Parathyroid adenoma (tissue), 2 donors: ENCODE results near the gene CCDC57.

ENCODE experiments used
- H2AFZ ChIP-seq: fragments of 300-600 bp; sonication (generic); one replicate; pipeline ENCODE4 v1.7.0; 2017; ENCODE audit warnings: antibody characterized with exemption, mild to moderate bottlenecking
- H3K27ac ChIP-seq: fragments of 300-600 bp; sonication (generic); one replicate; pipeline ENCODE4 v1.7.0; 2017
- H3K27me3 ChIP-seq: fragments of 300-600 bp; sonication (generic); one replicate; pipeline ENCODE4 v1.7.0; 2017; ENCODE audit warnings: low read length; ENCODE audit not compliant: control insufficient read depth, insufficient read depth
- H3K36me3 ChIP-seq: fragments of 300-600 bp; sonication (generic); one replicate; pipeline ENCODE4 v1.7.0; 2017; ENCODE audit warnings: low read length; ENCODE audit not compliant: control insufficient read depth, insufficient read depth
- H3K4me1 ChIP-seq: fragments of 300-600 bp; sonication (generic); one replicate; pipeline ENCODE4 v1.7.0; 2017; ENCODE audit warnings: control low read depth
- H3K4me2 ChIP-seq: fragments of 300-600 bp; sonication (generic); one replicate; pipeline ENCODE4 v1.7.0; 2017; ENCODE audit warnings: low read length
- H3K4me3 ChIP-seq: fragments of 300-600 bp; sonication (generic); one replicate; pipeline ENCODE4 v1.7.0; 2017; ENCODE audit warnings: low read depth, low read length
- H3K79me2 ChIP-seq: fragments of 300-600 bp; sonication (generic); one replicate; pipeline ENCODE4 v1.7.0; 2017; ENCODE audit warnings: control low read depth
- H3K9ac ChIP-seq: fragments of 300-600 bp; sonication (generic); one replicate; pipeline ENCODE4 v1.7.0; 2017; ENCODE audit warnings: mild to moderate bottlenecking
- H3K9me3 ChIP-seq: fragments of 300-600 bp; sonication (generic); one replicate; pipeline ENCODE4 v1.7.0; 2017; ENCODE audit warnings: low read length; ENCODE audit not compliant: control insufficient read depth
- CTCF ChIP-seq: fragments of 300-600 bp; sonication (generic); IDR thresholded peaks from one replicate; pipeline ENCODE4 v1.7.0; 2017; ENCODE audit warnings: antibody characterized with exemption, mild to moderate bottlenecking
- donor health status: primary hyperparathyroidism.

CCDC57 gene

GRCh38 chr17:82234211-82235055 is 21.8 kb upstream of the CCDC57 start:
- H3K4me3 ChIP-seq, result peak overlapping the region; percentile 5
- no peak for TF ChIP-seq CTCF
- no peaks in the 10 kb centered on the region for H3K27me3 ChIP-seq
- no peaks in the 10 kb centered on the region for H3K36me3 ChIP-seq
- no peaks in the 10 kb centered on the region for H3K9me3 ChIP-seq
- peak overlapping the region; percentile 86 for H3K27ac ChIP-seq
- H3K79me2 ChIP-seq, result no peaks in the 10 kb centered on the region
- H3K9ac ChIP-seq, result no peak overlapping the region
- peak overlapping the region; percentile 62 for H2AFZ ChIP-seq
- peak overlapping the region; percentile 70 for H3K4me2 ChIP-seq
- peaks cover 38% of the 10 kb centered on the region for H3K4me1 ChIP-seq

- Histone ChIP-seq H3K4me1 (peaks cover 31% of the 10 kb centered on the region), H3K4me2 (no peak overlapping the region), H3K9me3 (no peaks in the 10 kb centered on the region), H3K4me3 (no peak overlapping the region), H2AFZ (no peak overlapping the region), H3K27ac (peak overlapping the region; percentile 86), H3K36me3 (no peaks in the 10 kb centered on the region), H3K27me3 (no peaks in the 10 kb centered on the region), H3K79me2 (no peaks in the 10 kb centered on the region), H3K9ac (no peak overlapping the region)
- no peak for TF ChIP-seq CTCF
These were observed 20.5 kb upstream of the CCDC57 start for GRCh38 chr17:82232876-82233785.

GRCh38 chr17:82232322-82232820 is 19.7 kb upstream of the CCDC57 start:
- Histone ChIP-seq H3K9me3 (no peaks in the 10 kb centered on the region), H3K4me1 (peaks cover 29% of the 10 kb centered on the region), H2AFZ (no peak overlapping the region), H3K79me2 (no peaks in the 10 kb centered on the region), H3K27me3 (no peaks in the 10 kb centered on the region), H3K4me3 (no peak overlapping the region), H3K9ac (no peak overlapping the region), H3K4me2 (no peak overlapping the region), H3K27ac (no peak overlapping the region), H3K36me3 (no peaks in the 10 kb centered on the region)
- no peak for TF ChIP-seq CTCF

GRCh38 chr17:82231562-82232321 is 19.1 kb upstream of the CCDC57 start:
- no peaks in the 10 kb centered on the region for H3K36me3 ChIP-seq
- peak overlapping the region; percentile 65 for H2AFZ ChIP-seq
- H3K4me1 ChIP-seq, result peaks cover 29% of the 10 kb centered on the region
- peak overlapping the region; percentile 4 for H3K4me2 ChIP-seq
- H3K4me3 ChIP-seq, result no peak overlapping the region
- H3K9me3 ChIP-seq, result no peaks in the 10 kb centered on the region
- TF ChIP-seq CTCF, result no peak
- peak overlapping the region; percentile 71 for H3K27ac ChIP-seq
- H3K9ac ChIP-seq, result no peak overlapping the region
- H3K27me3 ChIP-seq, result no peaks in the 10 kb centered on the region
- H3K79me2 ChIP-seq, result no peaks in the 10 kb centered on the region
